Hepatocyte (in vitro differentiated cells): Measurements from ENCODE around the gene EXOC2. TPM values are rescaled to one million over a fixed set of nuclear protein-coding genes. Genes with fewer than 3 reads are reported as not detected.

Experiments used
- DNase-seq: peaks from one replicate; pipeline ENCODE4 v3.0.0-alpha.2; 2016; ENCODE audit warnings: low spot score
- H2AFZ ChIP-seq: fragments of 200-600 bp; sonication (generic); 2 replicates; pipeline ENCODE4 v1.6.0; 2016; ENCODE audit warnings: antibody characterized with exemption, mild to moderate bottlenecking
- H3K27ac ChIP-seq: fragments of 200-600 bp; sonication (generic); 2 replicates; pipeline ENCODE4 v1.5.1; 2016; ENCODE audit warnings: mild to moderate bottlenecking
- H3K27me3 ChIP-seq: fragments of 200-600 bp; sonication (generic); 2 replicates; pipeline ENCODE4 v1.6.1; 2016
- H3K36me3 ChIP-seq: fragments of 200-600 bp; sonication (generic); replicated peaks from 2 replicates; pipeline ENCODE4 v1.5.1; 2016; ENCODE audit warnings: low read depth; ENCODE audit not compliant: insufficient read depth
- H3K4me1 ChIP-seq: fragments of 200-600 bp; sonication (generic); 2 replicates; pipeline ENCODE4 v1.5.1; 2016; ENCODE audit warnings: mild to moderate bottlenecking, moderate library complexity; ENCODE audit not compliant: insufficient read depth
- H3K4me2 ChIP-seq: fragments of 200-600 bp; sonication (generic); 2 replicates; pipeline ENCODE4 v1.6.0; 2016
- H3K4me3 ChIP-seq: fragments of 200-600 bp; sonication (generic); 2 replicates; pipeline ENCODE4 v1.5.1; 2016; ENCODE audit warnings: mild to moderate bottlenecking
- H3K79me2 ChIP-seq: fragments of 200-600 bp; sonication (generic); 2 replicates; pipeline ENCODE4 v1.6.0; 2017; ENCODE audit warnings: mild to moderate bottlenecking
- H3K9me2 ChIP-seq: fragments of 200-600 bp; sonication (generic); replicated peaks from 2 replicates; pipeline ENCODE4 v1.6.0; 2017; ENCODE audit warnings: mild to moderate bottlenecking; ENCODE audit not compliant: insufficient read depth
- H3K9me3 ChIP-seq: fragments of 200-600 bp; sonication (generic); 2 replicates; pipeline ENCODE4 v1.5.1; 2016; ENCODE audit warnings: low read depth, mild to moderate bottlenecking
- H4K20me1 ChIP-seq: fragments of 200-600 bp; sonication (generic); 2 replicates; pipeline ENCODE4 v1.6.0; 2016; ENCODE audit warnings: mild to moderate bottlenecking; ENCODE audit not compliant: insufficient read depth, poor library complexity, severe bottlenecking
- EZH2 ChIP-seq: fragments of 200-600 bp; sonication (generic); IDR thresholded peaks from 2 replicates; pipeline ENCODE4 v1.6.1; 2016; ENCODE audit warnings: antibody characterized with exemption, mild to moderate bottlenecking, borderline replicate concordance
- EZH2phosphoT487 ChIP-seq: fragments of 200-600 bp; sonication (generic); IDR thresholded peaks from one replicate; pipeline ENCODE4 v1.6.1; 2018; ENCODE audit warnings: antibody characterized with exemption, mild to moderate bottlenecking, low read depth, moderate library complexity; ENCODE audit not compliant: unreplicated experiment, severe bottlenecking
- WGBS: methylation state at CpG from one replicate; pipeline ENCODE4 v1.1.6; 2016; ENCODE audit warnings: low lambda C conversion rate; ENCODE audit errors: missing lambda C conversion rate; 5-methylcytosine and 5-hydroxymethylcytosine counted together
- polyA plus RNA-seq: library from polyadenylated mRNA; unstranded; fragments of >200 nt; fragmentation: Nextera tagmentation; extraction: Ambion mirVana; gene quantifications from 2 replicates; pipeline ENCODE4 v1.2.1, GENCODE V29; 2016
- total RNA-seq: library from RNA; depleted of rRNA; stranded (reverse); fragments of >200 nt; gene quantifications from 2 replicates; pipeline ENCODE4 v1.2.3, GENCODE V29; 2014
- TF ChIP-seq, protein P1 (sequence below): fragments of 200-600 bp; sonication (generic); IDR thresholded peaks from 2 replicates; pipeline ENCODE4 v1.5.1; 2016; ENCODE audit warnings: antibody characterized with exemption, mild to moderate bottlenecking; ENCODE audit not compliant: poor library complexity

EXOC2 gene
- total and polyA plus RNA-seq, 2 experiments from 2014 or later, result 15.4 to 27.0 TPM

- H3K9me2 ChIP-seq, result no peaks in the 10 kb centered on the region
- H3K4me1 ChIP-seq, result no peaks in the 10 kb centered on the region
- 91% methylated on average over 27 of the region's 29 CpGs for WGBS
- H3K4me2 ChIP-seq, result no peak overlapping the region
- H3K36me3 ChIP-seq, result no peaks in the 10 kb centered on the region
- no peak overlapping the region for H2AFZ ChIP-seq
- H3K27ac ChIP-seq, result no peak overlapping the region
- H3K9me3 ChIP-seq, result no peaks in the 10 kb centered on the region
- TF ChIP-seq EZH2phosphoT487, result no peak
- TF ChIP-seq, protein P1, sequence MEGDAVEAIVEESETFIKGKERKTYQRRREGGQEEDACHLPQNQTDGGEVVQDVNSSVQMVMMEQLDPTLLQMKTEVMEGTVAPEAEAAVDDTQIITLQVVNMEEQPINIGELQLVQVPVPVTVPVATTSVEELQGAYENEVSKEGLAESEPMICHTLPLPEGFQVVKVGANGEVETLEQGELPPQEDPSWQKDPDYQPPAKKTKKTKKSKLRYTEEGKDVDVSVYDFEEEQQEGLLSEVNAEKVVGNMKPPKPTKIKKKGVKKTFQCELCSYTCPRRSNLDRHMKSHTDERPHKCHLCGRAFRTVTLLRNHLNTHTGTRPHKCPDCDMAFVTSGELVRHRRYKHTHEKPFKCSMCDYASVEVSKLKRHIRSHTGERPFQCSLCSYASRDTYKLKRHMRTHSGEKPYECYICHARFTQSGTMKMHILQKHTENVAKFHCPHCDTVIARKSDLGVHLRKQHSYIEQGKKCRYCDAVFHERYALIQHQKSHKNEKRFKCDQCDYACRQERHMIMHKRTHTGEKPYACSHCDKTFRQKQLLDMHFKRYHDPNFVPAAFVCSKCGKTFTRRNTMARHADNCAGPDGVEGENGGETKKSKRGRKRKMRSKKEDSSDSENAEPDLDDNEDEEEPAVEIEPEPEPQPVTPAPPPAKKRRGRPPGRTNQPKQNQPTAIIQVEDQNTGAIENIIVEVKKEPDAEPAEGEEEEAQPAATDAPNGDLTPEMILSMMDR, result no peak
- no peak for TF ChIP-seq EZH2
- H4K20me1 ChIP-seq, result no peaks in the 10 kb centered on the region
- no peak for DNase-seq
- no peaks in the 10 kb centered on the region for H3K79me2 ChIP-seq
- H3K27me3 ChIP-seq, result no peaks in the 10 kb centered on the region
- H3K4me3 ChIP-seq, result no peak overlapping the region
Observed at GRCh38 chr6:447381-448165, 245.4 kb downstream of the EXOC2 start.

GRCh38 chr6:446418-447366 lies 246.2 kb downstream of the EXOC2 start:
- Histone ChIP-seq H3K4me2 (no peak overlapping the region), H3K27me3 (no peaks in the 10 kb centered on the region), H3K4me3 (no peak overlapping the region), H3K27ac (no peak overlapping the region), H3K36me3 (no peaks in the 10 kb centered on the region), H3K9me2 (no peaks in the 10 kb centered on the region), H3K4me1 (no peaks in the 10 kb centered on the region), H2AFZ (no peak overlapping the region), H4K20me1 (no peaks in the 10 kb centered on the region), H3K79me2 (no peaks in the 10 kb centered on the region), H3K9me3 (no peaks in the 10 kb centered on the region)
- TF ChIP-seq, protein P1, result no peak
- TF ChIP-seq EZH2phosphoT487 (no peak), EZH2 (no peak)
- no peak for DNase-seq
- WGBS, result 92% methylated on average over 28 of the region's 28 CpGs

- H4K20me1 ChIP-seq, result no peaks in the 10 kb centered on the region
- no peaks in the 10 kb centered on the region for H3K4me1 ChIP-seq
- TF ChIP-seq EZH2 (no peak), EZH2phosphoT487 (no peak)
- TF ChIP-seq, protein P1, result no peak
- no peak overlapping the region for H3K4me2 ChIP-seq
- no peaks in the 10 kb centered on the region for H3K9me2 ChIP-seq
- no peaks in the 10 kb centered on the region for H3K36me3 ChIP-seq
- no peaks in the 10 kb centered on the region for H3K9me3 ChIP-seq
- no peaks in the 10 kb centered on the region for H3K79me2 ChIP-seq
- H3K27me3 ChIP-seq, result no peaks in the 10 kb centered on the region
- H3K4me3 ChIP-seq, result no peak overlapping the region
- H2AFZ ChIP-seq, result no peak overlapping the region
- WGBS, result 88% methylated on average over 11 of the region's 11 CpGs
- DNase-seq, result no peak
- no peak overlapping the region for H3K27ac ChIP-seq
Observed at GRCh38 chr6:445571-446417, 247.1 kb downstream of the EXOC2 start.
